Measurements from ENCODE around the gene RNF113B. TPM values are rescaled to one million over a fixed set of nuclear protein-coding genes. Genes with fewer than 3 reads are reported as not detected.
A peak's percentile ranks its signal among the peaks of the same experiment; 100 is the strongest.

Gene RNF113B
- total RNA-seq (2012; rRNA removed) (not detected in 2 replicates), polyA plus RNA-seq (2012; rRNA removed) (not detected in 2 replicates), Bru-seq, nascent RNA (not detected), BruChase-seq, experiment 1, labeled RNA remaining after a 6-hour chase (not detected), BruChase-seq, experiment 2, labeled RNA remaining after a 2-hour chase (not detected)
- polyA plus RNA-seq (2012; cell fraction: cytosol; rRNA removed), result not detected in 2 replicates
- not detected in 2 replicates for polyA plus RNA-seq (2012; cell fraction: nucleus; rRNA removed; ENCODE audit: low replicate concordance)
- long read RNA-seq, result 0 reads

GRCh38 chr13:98176777-98177608, at the start of gene RNF113B:
TSS of gene RNF113B (minus strand) at chr13:98177269. CDS start at chr13:98177236, 33 bp downstream.
- intact Hi-C loops (cut with micrococcal nuclease), result no loop called here
- peak within 1 kb of the TSS; percentile 24; the same call in 1 of the 2 replicates for H3K4me2 ChIP-seq (ENCODE audit: low read depth, low read length)
- TF ChIP-seq MAFK (IDR thresholded peaks at IDR 0.05; ENCODE audit: low read depth, low read length) (peak; percentile 91), NFE2L2 (IDR thresholded peaks at IDR 0.05; ENCODE audit: low read depth, low read length) (no peak)

More at GRCh38 chr13:98176777-98177608, at the start of gene RNF113B:
- H3K18ac ChIP-seq (ENCODE audit: low read depth, low read length), result peak within 1 kb of the TSS; percentile 66
- no TSS peak for BruUV-seq (replicated peaks)
- no peak within 1 kb of the TSS for H2AK9ac ChIP-seq (replicated peaks; ENCODE audit: low read depth, low read length, poor library complexity)
- ATAC-seq (ENCODE audit: low read depth) (no peak), DNase-seq (no peak)
- H3K14ac ChIP-seq (replicated peaks; ENCODE audit: low read depth, low read length), result peak within 1 kb of the TSS; percentile 23
- peak within 1 kb of the TSS; percentile 82 for H4K91ac ChIP-seq (ENCODE audit: insufficient read depth, low read depth, low read length)
- H3K4ac ChIP-seq (ENCODE audit: low read depth, low read length), result peak within 1 kb of the TSS; percentile 79
- peak within 1 kb of the TSS; percentile 53 for H3K9ac ChIP-seq (ENCODE audit: low read depth, low read length)
- CTCF ChIA-PET, result interaction anchor here (1.1 kb wide), 1 partner anchor 8 kb away, joined by 3 read pairs; no protein-coding TSS in a partner anchor
- H3K9me3 ChIP-seq (ENCODE audit: control insufficient read depth, insufficient read depth, low read length), result no peaks in the 10 kb centered on the region
- peak within 1 kb of the TSS; percentile 45; the same call in 1 of the 2 replicates for H2BK20ac ChIP-seq (ENCODE audit: low read depth, low read length)
- peak within 1 kb of the TSS; percentile 19; the same call in 1 of the 3 replicates for H2BK15ac ChIP-seq (ENCODE audit: low read depth, low read length)
- in situ Hi-C loops (cut with MboI; ENCODE audit: low sequenced_read_pairs) (no loop called here), dilution Hi-C loops (cut with HindIII; ENCODE audit: low sequenced_read_pairs, unreplicated experiment) (no loop called here)
- no peak within 1 kb of the TSS for H2AFZ ChIP-seq (replicated peaks; ENCODE audit: low read length, poor library complexity)
- 97% methylated on average over 36 of the region's 58 CpGs; no CpG with 5 or more reads in 1 of the 2 experiments for WGBS, 2 experiments (ENCODE audit: extremely low coverage in 2 of 2, insufficient read length in 1 of 2)
- peaks cover 37 to 83% of the 10 kb centered on the region in 2 experiments for H3K79me1 ChIP-seq (ENCODE audit: low read depth in 1 of 2, low read length in 2 of 2)
- peaks cover 17% of the 10 kb centered on the region for H3K9me1 ChIP-seq (ENCODE audit: insufficient read depth, low read length)
- H4K20me1 ChIP-seq (ENCODE audit: insufficient read depth, low read length), result peaks cover 19% of the 10 kb centered on the region; the same call in 1 of the 2 replicates
- H3K23ac ChIP-seq (ENCODE audit: low read depth, low read length), result no peak within 1 kb of the TSS
- peak within 1 kb of the TSS; percentile 79 for H2AK5ac ChIP-seq (ENCODE audit: low read depth, low read length)
- no peak within 1 kb of the TSS for H3K4me3 ChIP-seq (ENCODE audit: insufficient read depth, low read depth, low read length)
- peaks cover 13% of the 10 kb centered on the region for H3K36me3 ChIP-seq (ENCODE audit: control insufficient read depth, insufficient read depth, low read length)
- H3K4me1 ChIP-seq (ENCODE audit: control insufficient read depth, insufficient read depth, low read length), result peaks cover 34% of the 10 kb centered on the region
- POLR2A ChIA-PET (ENCODE audit: unreplicated experiment), result no interaction called here
- peak within 1 kb of the TSS; percentile 58 for H2BK120ac ChIP-seq (ENCODE audit: low read depth, low read length)
- H4K5ac ChIP-seq (ENCODE audit: low read depth, low read length), result peak within 1 kb of the TSS; percentile 51; the same call in 1 of the 2 replicates
- H3K56ac ChIP-seq (ENCODE audit: extremely low read depth, insufficient read depth, low read length), result no peak within 1 kb of the TSS
- peak within 1 kb of the TSS; percentile 77 for H2BK5ac ChIP-seq (ENCODE audit: low read depth, low read length, poor library complexity, severe bottlenecking)
- peak within 1 kb of the TSS; percentile 92 for H3K27ac ChIP-seq (ENCODE audit: insufficient read depth, low read length)
- H4K8ac ChIP-seq (ENCODE audit: low read depth in 2 of 2, low read length in 2 of 2), result peak within 1 kb of the TSS in 1 of 2 experiments; percentile 28; a peak in 1 of 4 replicates
- no peaks in the 10 kb centered on the region for H3K27me3 ChIP-seq (ENCODE audit: control insufficient read depth, insufficient read depth, low read length)
